Heart right ventricle (tissue), 16 donors: ENCODE results near the gene SNAPIN. TPM values are rescaled to one million over a fixed set of nuclear protein-coding genes. Genes with fewer than 3 reads are reported as not detected.

Experiments used
- ATAC-seq, 8 donors: fragments of 200-7000 bp; cut with Tn5 transposase; one replicate each; pipeline ENCODE4 v1.9.1; 2020; ENCODE audit warnings: mild to moderate bottlenecking in 8 of 8, moderate library complexity in 8 of 8, moderate number of reproducible peaks in 1 of 8
- DNase-seq, 2 donors: peaks; one replicate each; pipeline ENCODE4 v3.0.0-alpha.2; 2020
- H3K27ac ChIP-seq, 10 donors: fragments of 200-600 bp; sonication (generic) in 2 of 10; one replicate each; pipeline versions ENCODE4 v1.5.0 to v1.8.0; 2020 to 2022; ENCODE audit warnings: mild to moderate bottlenecking in 3 of 10
- H3K27me3 ChIP-seq, 7 donors: fragments of 200-600 bp; one replicate each; pipeline ENCODE4 v1.8.0; 2021 to 2022; ENCODE audit warnings: mild to moderate bottlenecking in 2 of 7
- H3K36me3 ChIP-seq, 9 donors: fragments of 200-600 bp; sonication (generic) in 1 of 9; one replicate each; pipeline versions ENCODE4 v1.5.0 to v1.8.0; 2020 to 2022; ENCODE audit warnings: mild to moderate bottlenecking in 2 of 9
- H3K4me1 ChIP-seq, 9 donors: fragments of 200-600 bp; sonication (generic) in 1 of 9; one replicate each; pipeline versions ENCODE4 v1.5.0 to v1.8.0; 2020 to 2022; ENCODE audit warnings: mild to moderate bottlenecking in 4 of 9
- H3K4me3 ChIP-seq, 10 donors: fragments of 200-600 bp; sonication (generic) in 2 of 10; one replicate each; pipeline versions ENCODE4 v1.5.0 to v1.8.0; 2020 to 2022; ENCODE audit warnings: mild to moderate bottlenecking in 7 of 10, moderate library complexity in 2 of 10
- H3K9me3 ChIP-seq, 11 donors: fragments of 200-600 bp in 10 of 11; sonication (generic) in 2 of 11; one replicate each; pipeline versions ENCODE4 v1.5.0 to v1.8.0; 2013 to 2022; ENCODE audit warnings: mild to moderate bottlenecking in 2 of 11, control low read depth in 1 of 11, moderate library complexity in 1 of 11
- WGBS, 2 donors: extraction: QIAGEN DNeasy Blood & Tissue Kit; methylation state at CpG; one replicate each; pipeline ENCODE4 v1.1.7; 2013; ENCODE audit warnings: inconsistent platforms in 1 of 2; 5-methylcytosine and 5-hydroxymethylcytosine counted together
- intact Hi-C, 10 donors: fragments of 100-400 bp; cut with DNase I; formaldehyde crosslinking; loops; one replicate each; pipeline versions ENCODE4 v1.11.1 to v1.14.2; 2022
- microRNA-seq, 2 donors: library from miRNA; unstranded; fragments of <30 nt; microRNA quantifications; one replicate each; pipeline ENCODE4 v1.2.0, GENCODE V29; 2021
- polyA plus RNA-seq, 2 donors: library from polyadenylated mRNA; stranded (reverse); fragments of 200-250 nt; gene quantifications; one replicate each; pipeline ENCODE4 v1.2.3, GENCODE V29; 2013
- total RNA-seq, 10 donors: library from RNA; stranded (reverse); fragmentation: NEBNext Ultra II Directional in 3 of 10; extraction: Animal tissue kit (Norgen Biotek cat#: 25700) in 3 of 10; gene quantifications; one replicate each; pipeline versions ENCODE4 v1.2.1 to v1.2.4, GENCODE V29; 2021 to 2023
- TF ChIP-seq, protein P1 (sequence below), 9 donors: fragments of 200-600 bp; sonication (generic) in 2 of 9; IDR thresholded peaks; one replicate each; pipeline versions ENCODE4 v1.5.0 to v1.8.0; 2021 to 2022; ENCODE audit warnings: antibody characterized with exemption in 9 of 9, mild to moderate bottlenecking in 5 of 9, moderate library complexity in 1 of 9
- donor health status: Arrhythmogenic right ventricular cardiomyopathy.
- donor health status: ischemic (EF 13 %, LVEDD 7.1; RV severe dilation, severe dysfunction).
- donor health status: healthy with polysubstance abuse.
- donor health status: DM: no; HTN: yes; CAD: no.
- donor health status: DM: no; HTN: no; CAD: no.
- donor health status: ischemic (EF 25% LVEDD 6.9; RV normal size, moderate dysfunction).
- donor health status: ischemic (EF 25% LVEDD 5.7; RV mildly dilated, moderate dysfunction).
- donor health status: healthy.
- donor health status: DM: yes; HTN: yes; CAD: no.
- donor health status: Ischemic cardiomyopathy.
- donor health status: ischemic (EF 35%, LVEDD 5.7; RV mildly dilated, moderate dysfunction).
- donor health status: nonischemic (EF 11% LVEDD 7.7; RV severe dilation, severe dysfunction).
- donor health status: DM: yes; HTN: yes; CAD: no.
- donor health status: PGD.
- donor health status: ischemic (EF 29% LVEDD 5.4; RV normal size, mild dysfunction).
- donor health status: nonischemic (EF 23%, LVEDD 6.1; RV moderate dilation, normal function).

The SNAPIN gene
- total and polyA plus RNA-seq, 12 donors, result 38.6 to 83.3 (median 71.2) TPM

DNA sequence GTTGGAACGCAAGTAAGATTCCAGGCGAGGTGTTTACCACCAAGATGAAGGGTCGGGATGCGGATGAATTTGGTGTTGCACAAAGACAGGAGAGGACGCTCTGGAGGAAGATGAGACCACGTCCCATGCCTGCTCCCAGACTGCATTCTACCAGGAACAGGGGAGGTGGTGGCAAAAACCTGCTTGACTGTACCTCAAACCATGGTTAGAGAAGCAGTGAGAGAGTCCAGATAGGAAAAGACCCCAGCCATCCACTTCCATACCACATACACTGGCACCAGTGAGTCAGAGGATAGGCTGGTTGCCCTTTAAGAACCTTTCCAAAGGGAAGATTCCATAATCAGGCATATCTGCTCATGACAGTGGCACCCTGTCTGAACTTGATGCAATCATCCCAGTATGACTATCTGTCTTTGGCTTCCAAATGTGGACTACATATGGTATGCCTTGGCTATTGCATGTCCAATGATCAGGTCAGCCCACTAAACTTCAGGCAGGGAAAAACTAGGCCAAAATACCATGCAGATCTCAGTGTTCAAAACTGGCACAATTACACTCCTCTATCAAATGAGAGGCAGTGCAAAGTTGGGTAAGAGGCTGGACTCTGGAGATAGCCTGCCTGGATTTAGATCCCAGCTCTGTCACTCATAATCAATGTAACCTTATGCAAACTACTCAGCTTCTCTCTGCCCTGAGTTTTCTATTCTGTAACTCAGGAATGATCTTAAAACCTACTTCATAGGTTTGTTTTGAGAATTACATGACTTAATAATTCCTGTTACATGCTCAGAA lies 40.6 kb downstream of the SNAPIN start:
- Histone ChIP-seq H3K27me3 (no peaks in the 10 kb centered on the region), H3K4me1 (peaks cover 11 to 36% (median 30%) of the 10 kb centered on the region in 9 donors), H3K9me3 (no peaks in the 10 kb centered on the region), H3K36me3 (no peaks in the 10 kb centered on the region), H3K27ac (peak overlapping the region; percentile 82 to 96 (median 89)), H3K4me3 (peak overlapping the region in 3 of 10 donors; percentile 14 to 26 (median 19))
- no peak for ATAC-seq
- 80 to 85% methylated on average over 6 of the region's 6 CpGs for WGBS, 2 donors
- DNase-seq, result no peak
- intact Hi-C loops, result loop anchor here in 2 of 10 donors (2.0 to 5.0 kb wide), 3 partner anchors 28 to 73 kb away; no protein-coding TSS in a partner anchor
- TF ChIP-seq, protein P1, sequence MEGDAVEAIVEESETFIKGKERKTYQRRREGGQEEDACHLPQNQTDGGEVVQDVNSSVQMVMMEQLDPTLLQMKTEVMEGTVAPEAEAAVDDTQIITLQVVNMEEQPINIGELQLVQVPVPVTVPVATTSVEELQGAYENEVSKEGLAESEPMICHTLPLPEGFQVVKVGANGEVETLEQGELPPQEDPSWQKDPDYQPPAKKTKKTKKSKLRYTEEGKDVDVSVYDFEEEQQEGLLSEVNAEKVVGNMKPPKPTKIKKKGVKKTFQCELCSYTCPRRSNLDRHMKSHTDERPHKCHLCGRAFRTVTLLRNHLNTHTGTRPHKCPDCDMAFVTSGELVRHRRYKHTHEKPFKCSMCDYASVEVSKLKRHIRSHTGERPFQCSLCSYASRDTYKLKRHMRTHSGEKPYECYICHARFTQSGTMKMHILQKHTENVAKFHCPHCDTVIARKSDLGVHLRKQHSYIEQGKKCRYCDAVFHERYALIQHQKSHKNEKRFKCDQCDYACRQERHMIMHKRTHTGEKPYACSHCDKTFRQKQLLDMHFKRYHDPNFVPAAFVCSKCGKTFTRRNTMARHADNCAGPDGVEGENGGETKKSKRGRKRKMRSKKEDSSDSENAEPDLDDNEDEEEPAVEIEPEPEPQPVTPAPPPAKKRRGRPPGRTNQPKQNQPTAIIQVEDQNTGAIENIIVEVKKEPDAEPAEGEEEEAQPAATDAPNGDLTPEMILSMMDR (IDR thresholded peaks at IDR 0.05), result no peak

DNA sequence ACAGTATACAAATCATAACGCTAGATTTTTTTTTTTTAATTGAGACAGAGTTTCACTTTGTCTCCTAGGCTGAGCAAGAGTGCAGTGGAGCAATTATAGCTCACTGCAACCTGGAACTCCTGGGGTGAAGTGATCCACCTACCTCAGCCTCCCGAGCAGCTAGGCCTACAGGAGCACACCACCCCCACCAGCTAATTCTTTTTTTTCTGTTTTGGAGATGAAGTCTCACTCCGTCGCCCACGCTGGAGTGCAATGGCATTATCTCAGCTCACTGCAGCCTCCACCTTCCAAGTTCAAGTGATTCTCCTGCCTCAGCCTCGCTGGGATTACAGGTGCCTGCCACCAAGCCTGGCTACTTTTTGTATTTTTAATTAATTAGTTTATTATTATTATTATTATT lies 41.3 kb downstream of the SNAPIN start:
- Histone ChIP-seq H3K27me3 (no peaks in the 10 kb centered on the region), H3K36me3 (no peaks in the 10 kb centered on the region), H3K4me1 (peaks cover 11 to 36% (median 30%) of the 10 kb centered on the region in 9 donors), H3K9me3 (no peaks in the 10 kb centered on the region), H3K4me3 (no peak overlapping the region), H3K27ac (peak overlapping the region in 8 of 10 donors; percentile 82 to 96 (median 90))
- WGBS, 2 donors, result 91 to 95% methylated on average over 6 of the region's 6 CpGs
- ATAC-seq, result no peak
- intact Hi-C loops, result loop anchor here in 3 of 10 donors (2.0 to 5.0 kb wide), 4 partner anchors 21 to 73 kb away; no protein-coding TSS in a partner anchor
- TF ChIP-seq, protein P1 (IDR thresholded peaks at IDR 0.05), result no peak
- no peak for DNase-seq

DNA sequence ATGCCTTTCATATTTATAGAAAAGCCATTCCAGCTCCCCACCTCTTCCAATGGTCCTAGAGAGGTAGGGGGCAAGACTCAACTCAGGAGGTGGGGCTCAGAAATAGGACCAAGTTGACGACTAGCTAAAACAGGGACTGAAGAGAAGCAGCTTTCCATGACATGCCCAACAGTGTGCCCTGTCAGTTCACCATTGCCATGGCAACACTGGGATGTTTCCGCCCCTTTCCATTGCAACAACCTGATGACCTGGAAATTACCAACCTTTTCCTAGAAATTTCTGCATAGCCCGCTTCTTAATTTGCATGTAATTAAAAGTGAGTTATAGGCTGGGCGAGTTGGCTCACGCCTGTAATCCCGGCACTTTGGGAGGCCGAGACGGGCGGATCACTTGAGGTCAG lies 47.0 kb downstream of the SNAPIN start:
- Histone ChIP-seq H3K9me3 (no peaks in the 10 kb centered on the region), H3K36me3 (no peaks in the 10 kb centered on the region), H3K4me1 (no peaks in the 10 kb centered on the region), H3K4me3 (no peak overlapping the region), H3K27me3 (no peaks in the 10 kb centered on the region), H3K27ac (no peak overlapping the region)
- TF ChIP-seq, protein P1 (IDR thresholded peaks at IDR 0.05), result no peak
- intact Hi-C loops, result no loop called here
- 94 to 97% methylated on average over 9 of the region's 9 CpGs for WGBS, 2 donors
- no peak for DNase-seq
- ATAC-seq, result no peak

DNA sequence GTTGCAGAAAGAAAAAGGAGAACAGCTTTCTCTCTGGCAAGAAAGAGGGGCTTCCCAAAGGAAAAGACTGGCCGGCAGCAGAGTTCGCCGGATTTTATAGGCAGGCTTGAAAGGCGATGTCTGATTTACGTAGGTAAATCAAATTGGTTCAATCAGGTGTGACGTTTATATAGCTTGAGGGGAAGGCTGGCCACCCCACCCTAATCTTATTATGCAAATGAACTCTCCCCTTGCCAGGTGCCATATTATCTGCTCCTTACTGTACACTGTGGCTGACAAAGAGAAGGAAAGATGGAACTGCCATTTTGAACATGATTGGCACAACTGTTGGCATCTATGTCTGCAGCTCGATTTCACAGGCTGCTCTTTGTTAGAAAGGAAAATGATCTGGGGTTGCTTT lies 52.5 kb downstream of the SNAPIN start:
- no peaks in the 10 kb centered on the region for H3K36me3 ChIP-seq
- intact Hi-C loops, result no loop called here
- DNase-seq, result no peak
- WGBS, 2 donors, result 62 to 74% methylated on average over 7 of the region's 7 CpGs
- TF ChIP-seq, protein P1 (IDR thresholded peaks at IDR 0.05), result no peak
- H3K27ac ChIP-seq, result no peak overlapping the region
- H3K4me3 ChIP-seq, result no peak overlapping the region
- H3K4me1 ChIP-seq, result no peaks in the 10 kb centered on the region
- ATAC-seq, result no peak
- H3K9me3 ChIP-seq, result no peaks in the 10 kb centered on the region
- no peaks in the 10 kb centered on the region for H3K27me3 ChIP-seq

Small RNA genes within 50 kb of the gene (microRNA-seq; reads per million reads assigned to microRNA genes)
- 0 reads per million in 2 donors for gene MIR8083

Other genes with a start within 250 kb of the SNAPIN start
- gene S100A7A, start 242.2 kb upstream of the SNAPIN start, total RNA-seq, result not detected
- not detected for gene S100A7A, start 242.2 kb upstream of the SNAPIN start, polyA plus RNA-seq
- not detected for gene S100A7, start 198.1 kb upstream of the SNAPIN start, total RNA-seq
- gene S100A7, start 198.1 kb upstream of the SNAPIN start, polyA plus RNA-seq, result under 1 TPM in 1 of 2 donors, not detected in 1; 0.20 TPM
- 100 to 1,000 TPM; 237 to 385 (median 294) TPM for gene S100A6, start 122.7 kb upstream of the SNAPIN start, total RNA-seq
- gene S100A6, start 122.7 kb upstream of the SNAPIN start, polyA plus RNA-seq, result 1,000 to 10,000 TPM in 1 of 2 donors, 100 to 1,000 TPM in 1; 630 to 2,261 TPM
- not detected for gene S100A5, start 117.8 kb upstream of the SNAPIN start, total RNA-seq
- gene S100A5, start 117.8 kb upstream of the SNAPIN start, polyA plus RNA-seq, result not detected
- 100 to 1,000 TPM in 2 of 10 donors, 10 to 100 TPM in 8; 29.4 to 166 (median 68.1) TPM for gene S100A4, start 112.9 kb upstream of the SNAPIN start, total RNA-seq
- 100 to 1,000 TPM; 196 to 755 TPM for gene S100A4, start 112.9 kb upstream of the SNAPIN start, polyA plus RNA-seq
- gene S100A3, start 109.4 kb upstream of the SNAPIN start, total RNA-seq, result 1 to 10 TPM in 3 of 10 donors, under 1 TPM in 1, not detected in 6; 0.30 to 2.9 (median 1.9) TPM
- gene S100A3, start 109.4 kb upstream of the SNAPIN start, polyA plus RNA-seq, result 1 to 10 TPM; 2.4 to 6.3 TPM
- gene S100A2, start 92.9 kb upstream of the SNAPIN start, total RNA-seq, result 1 to 10 TPM in 9 of 10 donors, not detected in 1; 1.2 to 4.5 (median 3.1) TPM
- gene S100A2, start 92.9 kb upstream of the SNAPIN start, polyA plus RNA-seq, result 1 to 10 TPM; 2.2 to 7.4 TPM
- 10 to 100 TPM; 28.8 to 68.2 (median 40.2) TPM for gene S100A16, start 45.6 kb upstream of the SNAPIN start, total RNA-seq
- 100 to 1,000 TPM in 1 of 2 donors, 10 to 100 TPM in 1; 98.6 to 176 TPM for gene S100A16, start 45.6 kb upstream of the SNAPIN start, polyA plus RNA-seq
- 1 to 10 TPM; 1.7 to 7.3 (median 4.6) TPM for gene S100A14, start 42.4 kb upstream of the SNAPIN start, total RNA-seq
- gene S100A14, start 42.4 kb upstream of the SNAPIN start, polyA plus RNA-seq, result 1 to 10 TPM in 1 of 2 donors, under 1 TPM in 1; 0.80 to 4.1 TPM
- 100 to 1,000 TPM; 101 to 150 (median 125) TPM for gene S100A13, start 31.2 kb upstream of the SNAPIN start, total RNA-seq
- 100 to 1,000 TPM; 173 to 335 TPM for gene S100A13, start 31.2 kb upstream of the SNAPIN start, polyA plus RNA-seq
- 1,000 to 10,000 TPM; 1,287 to 3,035 (median 2,343) TPM for gene S100A1, start 30.3 kb upstream of the SNAPIN start, total RNA-seq
- gene S100A1, start 30.3 kb upstream of the SNAPIN start, polyA plus RNA-seq, result 1,000 to 10,000 TPM in 1 of 2 donors, 100 to 1,000 TPM in 1; 685 to 2,765 TPM
- gene CHTOP, start 24.6 kb upstream of the SNAPIN start, total RNA-seq, result 10 to 100 TPM; 67.4 to 95.5 (median 77.8) TPM
- gene CHTOP, start 24.6 kb upstream of the SNAPIN start, polyA plus RNA-seq, result 10 to 100 TPM; 61.6 to 76.2 TPM
- gene ILF2, start 12.3 kb downstream of the SNAPIN start, total RNA-seq, result 10 to 100 TPM; 61.1 to 87.3 (median 70.8) TPM
- 100 to 1,000 TPM in 1 of 2 donors, 10 to 100 TPM in 1; 17.3 to 114 TPM for gene ILF2, start 12.3 kb downstream of the SNAPIN start, polyA plus RNA-seq
- 10 to 100 TPM in 6 of 10 donors, 1 to 10 TPM in 4; 8.0 to 24.3 (median 10.4) TPM for gene NPR1, start 20.0 kb downstream of the SNAPIN start, total RNA-seq
- 10 to 100 TPM; 24.3 to 29.0 TPM for gene NPR1, start 20.0 kb downstream of the SNAPIN start, polyA plus RNA-seq
- gene INTS3, start 69.3 kb downstream of the SNAPIN start, total RNA-seq, result 10 to 100 TPM; 25.4 to 32.8 (median 31.1) TPM
- gene INTS3, start 69.3 kb downstream of the SNAPIN start, polyA plus RNA-seq, result 10 to 100 TPM; 30.8 to 46.1 TPM
- 10 to 100 TPM in 2 of 10 donors, 1 to 10 TPM in 8; 5.9 to 16.0 (median 8.9) TPM for gene SLC27A3, start 116.7 kb downstream of the SNAPIN start, total RNA-seq
- 10 to 100 TPM; 26.7 to 43.8 TPM for gene SLC27A3, start 116.7 kb downstream of the SNAPIN start, polyA plus RNA-seq